Gastrocnemius medialis (tissue), 4 donors: Measurements from ENCODE around the gene KCP.

Experiments
- CTCF ChIP-seq, 5 experiments: fragments of 450-650 bp in 3 of 5; fragments of 200-600 bp in 2 of 5; sonication (generic) in 2 of 5; IDR thresholded peaks in 4 of 5; conservative IDR thresholded peaks in 1 of 5; 1 replicate in 4 of 5; 2 replicates in 1 of 5; pipeline ENCODE4 v1.5.1; 2016 to 2019; ENCODE audit warnings: antibody characterized with exemption in 5 of 5, mild to moderate bottlenecking in 3 of 5, moderate library complexity in 3 of 5
- POLR2A ChIP-seq, 2 donors: fragments of 450-650 bp; IDR thresholded peaks; one replicate each; pipeline ENCODE4 v1.6.1; 2017; ENCODE audit warnings: antibody characterized with exemption in 2 of 2, mild to moderate bottlenecking in 2 of 2, moderate library complexity in 2 of 2

GRCh38 chr7:128928882-128929788 lies 18.6 kb upstream of the KCP start:
- TF ChIP-seq CTCF (IDR thresholded peaks at IDR 0.05 in 4 of 5, conservative IDR thresholded peaks at IDR 0.05 in 1 of 5) (no peak), POLR2A (IDR thresholded peaks at IDR 0.05) (no peak)
